ENCODE measurements around the gene RMDN2.

RMDN2 gene

DNA sequence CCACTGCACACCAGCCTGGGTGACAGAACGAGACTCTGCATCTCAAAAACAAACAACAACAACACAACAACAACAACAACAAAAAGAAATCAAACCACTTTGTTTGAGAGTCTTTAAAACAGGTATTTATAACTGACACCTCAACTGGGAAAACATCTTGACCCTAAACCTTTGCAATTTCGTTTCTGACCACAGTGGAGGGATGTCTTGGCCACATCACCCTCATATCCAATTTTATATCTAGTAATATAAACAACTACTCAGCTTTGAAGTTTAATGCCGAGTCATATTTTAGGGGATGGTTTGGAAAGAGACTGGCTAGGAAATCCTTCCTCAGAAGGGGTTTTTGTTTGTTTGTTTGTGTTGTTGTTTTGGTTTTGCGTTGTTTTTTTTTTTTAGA, 37.8 kb upstream of the RMDN2 start:
- no peak for DNase-seq (ENCODE audit: extremely low spot score)
- TF ChIP-seq, protein P1, sequence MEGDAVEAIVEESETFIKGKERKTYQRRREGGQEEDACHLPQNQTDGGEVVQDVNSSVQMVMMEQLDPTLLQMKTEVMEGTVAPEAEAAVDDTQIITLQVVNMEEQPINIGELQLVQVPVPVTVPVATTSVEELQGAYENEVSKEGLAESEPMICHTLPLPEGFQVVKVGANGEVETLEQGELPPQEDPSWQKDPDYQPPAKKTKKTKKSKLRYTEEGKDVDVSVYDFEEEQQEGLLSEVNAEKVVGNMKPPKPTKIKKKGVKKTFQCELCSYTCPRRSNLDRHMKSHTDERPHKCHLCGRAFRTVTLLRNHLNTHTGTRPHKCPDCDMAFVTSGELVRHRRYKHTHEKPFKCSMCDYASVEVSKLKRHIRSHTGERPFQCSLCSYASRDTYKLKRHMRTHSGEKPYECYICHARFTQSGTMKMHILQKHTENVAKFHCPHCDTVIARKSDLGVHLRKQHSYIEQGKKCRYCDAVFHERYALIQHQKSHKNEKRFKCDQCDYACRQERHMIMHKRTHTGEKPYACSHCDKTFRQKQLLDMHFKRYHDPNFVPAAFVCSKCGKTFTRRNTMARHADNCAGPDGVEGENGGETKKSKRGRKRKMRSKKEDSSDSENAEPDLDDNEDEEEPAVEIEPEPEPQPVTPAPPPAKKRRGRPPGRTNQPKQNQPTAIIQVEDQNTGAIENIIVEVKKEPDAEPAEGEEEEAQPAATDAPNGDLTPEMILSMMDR (IDR thresholded peaks at IDR 0.05; ENCODE audit: control extremely low read depth, extremely low read depth, low read depth, missing control alignments) = no peak
- CTCF ChIA-PET = interaction anchor here (4.9 to 8.2 kb wide), 2 partner anchors 12 to 490 kb away, joined by 29 to 91 read pairs; no protein-coding TSS in a partner anchor
- POLR2A ChIA-PET = no interaction called here

GRCh38 chr2:37890893-37891495, 34.1 kb upstream of the RMDN2 start:
- DNase-seq (ENCODE audit: extremely low spot score) = peak; percentile 68
- ChIA-PET POLR2A (no interaction called here), CTCF (interaction anchor here (0.7 to 8.2 kb wide), 26 partner anchors 9 to 656 kb away, joined by 3 to 91 read pairs (median 3); no protein-coding TSS in a partner anchor)
- TF ChIP-seq, protein P1 (IDR thresholded peaks at IDR 0.05; ENCODE audit: control extremely low read depth, extremely low read depth, low read depth, missing control alignments) = peak; percentile 76

GRCh38 chr2:37891846-37892435, 33.1 kb upstream of the RMDN2 start:
- TF ChIP-seq, protein P1 (IDR thresholded peaks at IDR 0.05; ENCODE audit: control extremely low read depth, extremely low read depth, low read depth, missing control alignments) = no peak
- ChIA-PET CTCF (interaction anchor here (0.7 to 8.2 kb wide), 22 partner anchors 10 to 657 kb away, joined by 3 to 91 read pairs (median 4); no protein-coding TSS in a partner anchor), POLR2A (interaction anchor here (1.3 kb wide), 1 partner anchor 859 kb away, joined by 3 read pairs; the partner anchor contains the start of gene SRSF7)
- DNase-seq (ENCODE audit: extremely low spot score) = no peak

GRCh38 chr2:37892436-37893114, 32.5 kb upstream of the RMDN2 start:
- TF ChIP-seq, protein P1 (IDR thresholded peaks at IDR 0.05; ENCODE audit: control extremely low read depth, extremely low read depth, low read depth, missing control alignments) = no peak
- POLR2A ChIA-PET = interaction anchor here (1.3 kb wide), 1 partner anchor 859 kb away, joined by 3 read pairs; the partner anchor contains the start of gene SRSF7
- peak; percentile 56 for DNase-seq (ENCODE audit: extremely low spot score)
- CTCF ChIA-PET = interaction anchor here (1.1 to 1.3 kb wide), 4 partner anchors 15 to 497 kb away, joined by 3 to 12 read pairs (median 6); no protein-coding TSS in a partner anchor

GRCh38 chr2:37893327-37893726, 31.8 kb upstream of the RMDN2 start:
- no peak for DNase-seq (ENCODE audit: extremely low spot score)
- TF ChIP-seq, protein P1 (IDR thresholded peaks at IDR 0.05; ENCODE audit: control extremely low read depth, extremely low read depth, low read depth, missing control alignments) = no peak
- ChIA-PET POLR2A (interaction anchor here (1.3 kb wide), 1 partner anchor 858 kb away, joined by 3 read pairs; the partner anchor contains the start of gene SRSF7), CTCF (interaction anchor here (1.1 to 1.3 kb wide), 4 partner anchors 15 to 497 kb away, joined by 3 to 12 read pairs (median 6); no protein-coding TSS in a partner anchor)

DNA sequence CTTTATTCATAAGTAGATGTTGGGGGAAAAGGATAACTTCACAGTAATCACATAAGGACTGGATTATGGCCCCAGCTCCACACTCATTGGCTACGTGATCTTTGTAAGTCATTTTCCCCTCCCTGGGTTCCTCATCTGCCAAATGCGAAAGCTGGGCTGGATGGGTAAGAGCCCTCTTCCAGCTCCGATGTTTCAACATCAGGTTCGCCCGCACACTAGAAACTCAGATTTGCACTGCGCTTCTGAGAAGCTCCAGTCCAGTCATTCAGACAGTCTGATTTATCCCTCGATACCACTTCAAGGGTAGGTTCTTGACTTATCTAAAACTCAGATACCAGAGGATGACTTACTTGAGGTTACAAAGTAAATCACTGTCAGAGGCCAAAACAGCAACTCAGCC, 31.0 kb upstream of the RMDN2 start:
- DNase-seq (ENCODE audit: extremely low spot score) = no peak
- POLR2A ChIA-PET = no interaction called here
- CTCF ChIA-PET = interaction anchor here (0.6 to 2.9 kb wide), 9 partner anchors 12 to 614 kb away, joined by 3 to 19 read pairs (median 5); partner anchors contain the start of gene RMDN2
- TF ChIP-seq, protein P1 (IDR thresholded peaks at IDR 0.05; ENCODE audit: control extremely low read depth, extremely low read depth, low read depth, missing control alignments) = no peak

All from GM10248 (cell line).